Keratinocyte (primary cell): Measurements from ENCODE around the gene BICD1. TPM values are rescaled to one million over a fixed set of nuclear protein-coding genes. Genes with fewer than 3 reads are reported as not detected.

Experiments
- DNase-seq: peaks from one replicate; pipeline ENCODE4 v3.0.0-alpha.2; 2011; ENCODE audit warnings: low read depth, missing footprints, low spot score
- FAIRE-seq: peaks from 2 replicates; lab custom pipeline; 2011; peaks lifted over from hg19 to GRCh38; lab: Jason Lieb, UNC
- H2AFZ ChIP-seq: 2 replicates; pipeline ENCODE4 v1.6.0; 2012; ENCODE audit warnings: low read length, control low read depth, inconsistent platforms; ENCODE audit not compliant: control insufficient read depth
- H3K27ac ChIP-seq: 2 replicates; pipeline ENCODE4 v1.5.1; 2011; ENCODE audit warnings: low read length; ENCODE audit not compliant: control insufficient read depth, insufficient read depth
- H3K27me3 ChIP-seq: 3 replicates; pipeline ENCODE4 v1.6.0; 2011; ENCODE audit warnings: low read length; ENCODE audit not compliant: control insufficient read depth, insufficient read depth; ENCODE audit errors: extremely low read depth
- H3K36me3 ChIP-seq, 2 experiments: 2 replicates in 1 of 2; 3 replicates in 1 of 2; pipeline ENCODE4 v1.5.1; 2011; ENCODE audit warnings: low read length in 2 of 2, mild to moderate bottlenecking in 1 of 2; ENCODE audit not compliant: control insufficient read depth in 2 of 2, insufficient read depth in 2 of 2; ENCODE audit errors: extremely low read depth in 1 of 2
- H3K4me1 ChIP-seq: 3 replicates; pipeline ENCODE4 v1.5.1; 2011; ENCODE audit warnings: low read length; ENCODE audit not compliant: control insufficient read depth, insufficient read depth; ENCODE audit errors: extremely low read depth
- H3K4me2 ChIP-seq: 3 replicates; pipeline ENCODE4 v1.6.0; 2011; ENCODE audit warnings: low read depth, low read length; ENCODE audit not compliant: control insufficient read depth, insufficient read depth; ENCODE audit errors: extremely low read depth
- H3K4me3 ChIP-seq, 3 experiments: fragments of 200-600 bp in 1 of 3; sonication (generic) in 1 of 3; 2 replicates in 2 of 3; 3 replicates in 1 of 3; pipeline ENCODE4 v1.5.1; 2011 to 2016; ENCODE audit warnings: low read length in 3 of 3, mild to moderate bottlenecking in 3 of 3, control low read depth in 2 of 3, inconsistent platforms in 1 of 3, low read depth in 1 of 3, mixed read lengths in 1 of 3, mixed run types in 1 of 3, moderate library complexity in 1 of 3; ENCODE audit not compliant: control insufficient read depth in 2 of 3, insufficient read depth in 2 of 3; ENCODE audit errors: extremely low read depth in 1 of 3
- H3K79me2 ChIP-seq: 2 replicates; pipeline ENCODE4 v1.6.0; 2012; ENCODE audit warnings: low read length; ENCODE audit not compliant: control insufficient read depth, insufficient read depth
- H3K9ac ChIP-seq: 3 replicates; pipeline ENCODE4 v1.6.0; 2011; ENCODE audit warnings: low read length; ENCODE audit not compliant: control insufficient read depth, insufficient read depth; ENCODE audit errors: extremely low read depth
- H3K9me1 ChIP-seq: 3 replicates; pipeline ENCODE4 v1.6.0; 2011; ENCODE audit warnings: low read length; ENCODE audit not compliant: control insufficient read depth, insufficient read depth; ENCODE audit errors: extremely low read depth
- H3K9me3 ChIP-seq: 2 replicates; pipeline ENCODE4 v1.5.1; 2012; ENCODE audit warnings: low read depth, low read length; ENCODE audit not compliant: control insufficient read depth
- H4K20me1 ChIP-seq: 3 replicates; pipeline ENCODE4 v1.6.0; 2011; ENCODE audit warnings: low read length; ENCODE audit not compliant: control insufficient read depth, insufficient read depth; ENCODE audit errors: extremely low read depth
- EZH2 ChIP-seq: IDR thresholded peaks from one replicate; pipeline ENCODE4 v1.6.1; 2012; ENCODE audit warnings: inconsistent platforms, mild to moderate bottlenecking, low read length, moderate library complexity
- dilution Hi-C: fragments of 300-500 bp; cut with MboI; formaldehyde crosslinking; loops from one replicate; pipeline ENCODE4 v1.7.0; 2020; ENCODE audit warnings: low sequenced_read_pairs; ENCODE audit not compliant: extremely low pct_ligation_motif_present
- polyA plus RNA-seq, 5 experiments: library from polyadenylated mRNA; depleted of rRNA in 3 of 5; stranded (reverse) in 3 of 5; stranded (forward) in 1 of 5; unstranded in 1 of 5; fragments of >200 nt; gene quantifications; 1 replicate in 1 of 5; 2 replicates in 3 of 5; 3 replicates in 1 of 5; pipeline versions ENCODE4 v1.2.1 to v1.2.3, GENCODE V29; 2011 to 2012; ENCODE audit warnings: missing spikeins in 2 of 5, low read depth in 1 of 5, low replicate concordance in 1 of 5
- TF ChIP-seq, protein P1 (sequence below), 3 experiments: IDR thresholded peaks in 1 of 3; conservative IDR thresholded peaks in 1 of 3; optimal IDR thresholded peaks in 1 of 3; 2 replicates in 2 of 3; 3 replicates in 1 of 3; pipeline versions ENCODE3 to v1.5.1; 2011; ENCODE audit warnings: low read length in 3 of 3, mild to moderate bottlenecking in 3 of 3, moderate library complexity in 2 of 3, control low read depth in 1 of 3, inconsistent platforms in 1 of 3; ENCODE audit not compliant: insufficient read depth in 2 of 3; ENCODE audit errors: extremely low read depth in 1 of 3

Gene BICD1
- polyA plus RNA-seq, 1 donor (not counting 4 experiments of a cell fraction or from before 2014, with no cell fraction given) = 10.2 TPM

GRCh38 chr12:32201096-32201495 is 94.4 kb downstream of the BICD1 start:
- no peak for DNase-seq
- Histone ChIP-seq H3K79me2 (no peaks in the 10 kb centered on the region), H3K4me3 (no peak overlapping the region), H3K4me1 (peaks cover 22% of the 10 kb centered on the region), H3K27me3 (no peaks in the 10 kb centered on the region), H3K27ac (no peak overlapping the region), H2AFZ (no peak overlapping the region), H3K9ac (no peak overlapping the region), H3K9me1 (no peaks in the 10 kb centered on the region), H3K9me3 (no peaks in the 10 kb centered on the region), H4K20me1 (no peaks in the 10 kb centered on the region), H3K4me2 (no peak overlapping the region), H3K36me3 (no peaks in the 10 kb centered on the region)
- no peak for FAIRE-seq
- TF ChIP-seq, protein P1, sequence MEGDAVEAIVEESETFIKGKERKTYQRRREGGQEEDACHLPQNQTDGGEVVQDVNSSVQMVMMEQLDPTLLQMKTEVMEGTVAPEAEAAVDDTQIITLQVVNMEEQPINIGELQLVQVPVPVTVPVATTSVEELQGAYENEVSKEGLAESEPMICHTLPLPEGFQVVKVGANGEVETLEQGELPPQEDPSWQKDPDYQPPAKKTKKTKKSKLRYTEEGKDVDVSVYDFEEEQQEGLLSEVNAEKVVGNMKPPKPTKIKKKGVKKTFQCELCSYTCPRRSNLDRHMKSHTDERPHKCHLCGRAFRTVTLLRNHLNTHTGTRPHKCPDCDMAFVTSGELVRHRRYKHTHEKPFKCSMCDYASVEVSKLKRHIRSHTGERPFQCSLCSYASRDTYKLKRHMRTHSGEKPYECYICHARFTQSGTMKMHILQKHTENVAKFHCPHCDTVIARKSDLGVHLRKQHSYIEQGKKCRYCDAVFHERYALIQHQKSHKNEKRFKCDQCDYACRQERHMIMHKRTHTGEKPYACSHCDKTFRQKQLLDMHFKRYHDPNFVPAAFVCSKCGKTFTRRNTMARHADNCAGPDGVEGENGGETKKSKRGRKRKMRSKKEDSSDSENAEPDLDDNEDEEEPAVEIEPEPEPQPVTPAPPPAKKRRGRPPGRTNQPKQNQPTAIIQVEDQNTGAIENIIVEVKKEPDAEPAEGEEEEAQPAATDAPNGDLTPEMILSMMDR (optimal IDR thresholded peaks at IDR 0.05 in 1 of 3, IDR thresholded peaks at IDR 0.05 in 1 of 3, conservative IDR thresholded peaks at IDR 0.05 in 1 of 3; ENCODE audit: extremely low read depth in 1 of 3, insufficient read depth in 2 of 3, low read length in 3 of 3) = no peak
- no peak for TF ChIP-seq EZH2
- dilution Hi-C loops = no loop called here

DNA sequence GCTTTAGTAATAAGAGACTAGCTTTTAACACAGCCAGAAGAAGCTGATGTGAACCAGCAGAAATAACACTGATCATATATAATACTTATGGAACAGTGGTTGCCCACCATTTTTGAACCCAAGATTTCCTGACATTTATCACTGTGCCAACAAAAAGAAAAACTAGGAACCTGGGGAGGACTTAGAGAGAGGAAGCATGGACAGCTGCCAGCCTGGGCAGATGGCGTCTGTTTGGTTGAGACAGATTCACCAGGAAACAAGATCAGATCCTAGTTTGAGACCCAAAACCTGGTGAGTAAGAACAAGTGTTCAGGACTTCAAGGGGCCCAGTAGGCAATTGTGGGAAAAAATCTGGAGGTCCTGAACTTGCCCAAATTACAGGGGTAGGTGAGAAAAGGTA is 95.3 kb downstream of the BICD1 start:
- DNase-seq = no peak
- dilution Hi-C loops = no loop called here

More for the DNA sequence above, 95.3 kb downstream of the BICD1 start:
- H3K9ac ChIP-seq = no peak overlapping the region
- H3K27ac ChIP-seq = no peak overlapping the region
- H3K9me3 ChIP-seq = no peaks in the 10 kb centered on the region
- H3K27me3 ChIP-seq = no peaks in the 10 kb centered on the region
- H4K20me1 ChIP-seq = no peaks in the 10 kb centered on the region
- H3K4me2 ChIP-seq = no peak overlapping the region
- FAIRE-seq = no peak
- TF ChIP-seq EZH2 = no peak
- TF ChIP-seq, protein P1 (optimal IDR thresholded peaks at IDR 0.05 in 1 of 3, IDR thresholded peaks at IDR 0.05 in 1 of 3, conservative IDR thresholded peaks at IDR 0.05 in 1 of 3; ENCODE audit: extremely low read depth in 1 of 3, insufficient read depth in 2 of 3, low read length in 3 of 3) = no peak
- no peak overlapping the region for H2AFZ ChIP-seq
- no peaks in the 10 kb centered on the region for H3K9me1 ChIP-seq
- peaks cover 22% of the 10 kb centered on the region for H3K4me1 ChIP-seq
- no peak overlapping the region for H3K4me3 ChIP-seq
- no peaks in the 10 kb centered on the region for H3K79me2 ChIP-seq
- H3K36me3 ChIP-seq = no peaks in the 10 kb centered on the region
